ENCODE data around the gene SCN8A.

SCN8A gene

GRCh38 chr12:51838762-51839161 lies 247.7 kb downstream of the SCN8A start:
- H3K27ac ChIP-seq (ENCODE audit: poor library complexity, severe bottlenecking): no peak overlapping the region

DNA sequence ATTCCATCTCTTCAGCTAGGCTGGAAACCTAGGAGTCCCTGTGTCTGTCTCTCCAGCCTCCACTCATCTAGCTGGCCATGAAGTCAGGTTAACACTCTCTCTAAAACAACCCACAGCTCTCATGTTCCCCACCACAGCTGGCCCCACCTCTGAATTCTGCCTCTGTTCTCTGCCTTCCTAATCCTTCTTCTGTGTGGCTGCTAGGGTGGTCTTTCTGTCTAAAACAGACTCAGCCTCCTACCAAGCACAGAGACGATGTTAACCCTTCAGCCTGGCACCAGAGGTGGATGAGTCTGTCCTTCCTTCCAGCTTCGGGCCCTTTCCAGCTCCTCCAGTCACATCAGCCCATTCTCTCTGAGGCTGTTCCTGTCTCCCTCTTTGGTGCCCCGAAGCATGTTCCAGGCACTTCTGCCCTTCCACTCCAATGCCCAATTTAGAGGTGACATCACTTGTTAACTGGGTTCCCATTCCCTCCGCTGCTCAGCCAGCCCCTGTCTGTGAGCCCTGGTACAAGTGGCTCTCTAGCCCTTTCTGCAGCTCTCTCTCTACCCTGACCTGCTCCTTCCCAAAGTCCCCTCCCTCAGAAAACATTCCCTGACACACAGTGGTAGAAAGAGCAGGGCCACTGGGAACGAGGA lies 248.4 kb downstream of the SCN8A start:
- Histone ChIP-seq H3K36me3 (ENCODE audit: low read depth) (no peaks in the 10 kb centered on the region), H3K4me3 (ENCODE audit: severe bottlenecking) (no peak overlapping the region), H3K4me1 (ENCODE audit: insufficient read depth, poor library complexity, severe bottlenecking) (no peaks in the 10 kb centered on the region), H3K27ac (ENCODE audit: poor library complexity, severe bottlenecking) (no peak overlapping the region), H3K9me3 (ENCODE audit: severe bottlenecking) (no peaks in the 10 kb centered on the region), H3K27me3 (ENCODE audit: insufficient read depth, poor library complexity, severe bottlenecking) (peaks cover 14% of the 10 kb centered on the region)
- no peak for DNase-seq (ENCODE audit: low spot score)
- no peak for ATAC-seq (ENCODE audit: low read depth)
- no peak for TF ChIP-seq CTCF (IDR thresholded peaks at IDR 0.05; ENCODE audit: poor library complexity, severe bottlenecking)

More at GRCh38 chr12:51838762-51839161, 247.7 kb downstream of the SCN8A start:
- ATAC-seq (ENCODE audit: low read depth) (no peak), DNase-seq (ENCODE audit: low spot score) (no peak)
- H3K4me1 ChIP-seq (ENCODE audit: insufficient read depth, poor library complexity, severe bottlenecking): no peaks in the 10 kb centered on the region
- H3K36me3 ChIP-seq (ENCODE audit: low read depth): no peaks in the 10 kb centered on the region
- no peak for TF ChIP-seq CTCF (IDR thresholded peaks at IDR 0.05; ENCODE audit: poor library complexity, severe bottlenecking)
- no peak overlapping the region for H3K4me3 ChIP-seq (ENCODE audit: severe bottlenecking)
- peaks cover 10% of the 10 kb centered on the region for H3K27me3 ChIP-seq (ENCODE audit: insufficient read depth, poor library complexity, severe bottlenecking)
- H3K9me3 ChIP-seq (ENCODE audit: severe bottlenecking): no peaks in the 10 kb centered on the region

GRCh38 chr12:51840966-51841365 lies 249.9 kb downstream of the SCN8A start:
- Histone ChIP-seq H3K36me3 (ENCODE audit: low read depth) (no peaks in the 10 kb centered on the region), H3K9me3 (ENCODE audit: severe bottlenecking) (no peaks in the 10 kb centered on the region), H3K4me3 (ENCODE audit: severe bottlenecking) (no peak overlapping the region), H3K27ac (ENCODE audit: poor library complexity, severe bottlenecking) (no peak overlapping the region), H3K4me1 (ENCODE audit: insufficient read depth, poor library complexity, severe bottlenecking) (no peaks in the 10 kb centered on the region), H3K27me3 (ENCODE audit: insufficient read depth, poor library complexity, severe bottlenecking) (peaks cover 30% of the 10 kb centered on the region)
- DNase-seq (ENCODE audit: low spot score) (no peak), ATAC-seq (ENCODE audit: low read depth) (no peak)
- TF ChIP-seq CTCF (IDR thresholded peaks at IDR 0.05; ENCODE audit: poor library complexity, severe bottlenecking): no peak

GRCh38 chr12:51841727-51842126 lies 250.7 kb downstream of the SCN8A start:
- Histone ChIP-seq H3K27me3 (ENCODE audit: insufficient read depth, poor library complexity, severe bottlenecking) (peaks cover 37% of the 10 kb centered on the region), H3K9me3 (ENCODE audit: severe bottlenecking) (no peaks in the 10 kb centered on the region), H3K4me3 (ENCODE audit: severe bottlenecking) (no peak overlapping the region), H3K27ac (ENCODE audit: poor library complexity, severe bottlenecking) (no peak overlapping the region), H3K36me3 (ENCODE audit: low read depth) (no peaks in the 10 kb centered on the region), H3K4me1 (ENCODE audit: insufficient read depth, poor library complexity, severe bottlenecking) (no peaks in the 10 kb centered on the region)
- DNase-seq (ENCODE audit: low spot score) (no peak), ATAC-seq (ENCODE audit: low read depth) (no peak)
- no peak for TF ChIP-seq CTCF (IDR thresholded peaks at IDR 0.05; ENCODE audit: poor library complexity, severe bottlenecking)

DNA sequence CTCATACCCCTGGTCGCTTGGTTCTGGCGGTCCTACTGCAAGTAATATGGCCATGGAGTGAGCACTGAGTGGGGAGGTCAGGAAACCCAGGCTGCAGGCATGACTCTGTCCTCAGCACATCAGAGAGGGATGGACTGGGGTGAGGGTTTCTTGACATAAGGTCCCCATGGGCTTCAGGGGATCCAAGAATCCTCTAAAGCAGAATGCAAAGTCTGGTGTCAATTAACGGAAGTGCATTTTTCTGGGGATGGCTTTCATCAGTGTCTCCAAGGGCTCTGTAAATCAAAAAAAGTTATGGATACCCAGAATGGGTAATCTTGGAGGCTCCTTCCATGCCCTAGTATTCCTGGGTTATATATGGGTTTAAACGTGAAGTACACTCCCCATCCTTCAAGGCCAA lies 253.8 kb downstream of the SCN8A start:
- no peak overlapping the region for H3K4me3 ChIP-seq (ENCODE audit: severe bottlenecking)
- DNase-seq (ENCODE audit: low spot score) (no peak), ATAC-seq (ENCODE audit: low read depth) (no peak)
- H3K27me3 ChIP-seq (ENCODE audit: insufficient read depth, poor library complexity, severe bottlenecking): peaks cover 52% of the 10 kb centered on the region
- no peaks in the 10 kb centered on the region for H3K4me1 ChIP-seq (ENCODE audit: insufficient read depth, poor library complexity, severe bottlenecking)
- H3K27ac ChIP-seq (ENCODE audit: poor library complexity, severe bottlenecking): no peak overlapping the region
- TF ChIP-seq CTCF (IDR thresholded peaks at IDR 0.05; ENCODE audit: poor library complexity, severe bottlenecking): no peak
- H3K36me3 ChIP-seq (ENCODE audit: low read depth): no peaks in the 10 kb centered on the region
- no peaks in the 10 kb centered on the region for H3K9me3 ChIP-seq (ENCODE audit: severe bottlenecking)

Data from RWPE2 (cell line).